ENCODE data around the gene JUP.
A peak's percentile ranks its signal among the peaks of the same experiment; 100 is the strongest.
"Not testable (repeated sequence)": the region's sequence is repeated elsewhere in the genome, so short reads cannot be mapped to it uniquely, and the experiment has no call there.

Gene JUP

GRCh38 chr17:41786227-41787020, at the start of gene JUP:
TSS of gene JUP (minus strand) at chr17:41786711. CDS start at chr17:41771854, 14,857 bp downstream.
- Histone ChIP-seq H3K4me3 (peak within 1 kb of the TSS; percentile 53 to 87 (median 70)), H3K27ac (peak within 1 kb of the TSS; percentile 69 to 99 (median 96))

GRCh38 chr17:41835800-41836549, 49.5 kb upstream of the JUP start, which contains the start of gene NT5C3B:
TSS of gene NT5C3B (minus strand) at chr17:41836232. CDS start at chr17:41836193, 39 bp downstream.
- peak within 1 kb of the TSS in 18 of 21 experiments; percentile 12 to 91 (median 75) for H3K27ac ChIP-seq

GRCh38 chr17:41835214-41835799, 48.8 kb upstream of the JUP start:
- H3K27ac ChIP-seq, result peak overlapping the region in 16 of 21 experiments; percentile 12 to 91 (median 78)
- H3K4me3 ChIP-seq, result peak overlapping the region; percentile 50 to 93 (median 73)

More at GRCh38 chr17:41835800-41836549, 49.5 kb upstream of the JUP start, which contains the start of gene NT5C3B:
- peak within 1 kb of the TSS; percentile 50 to 93 (median 73) for H3K4me3 ChIP-seq

GRCh38 chr17:41829961-41830360, 43.5 kb upstream of the JUP start:
- H3K4me3 ChIP-seq, H3K27ac ChIP-seq: not testable (repeated sequence)

GRCh38 chr17:41825175-41825845, 38.8 kb upstream of the JUP start:
- no peak overlapping the region for H3K4me3 ChIP-seq

GRCh38 chr17:41824086-41824485, 37.6 kb upstream of the JUP start:
- Histone ChIP-seq H3K4me3 (no peak overlapping the region), H3K27ac (no peak overlapping the region)

More at GRCh38 chr17:41825175-41825845, 38.8 kb upstream of the JUP start:
- H3K27ac ChIP-seq, result no peak overlapping the region

GRCh38 chr17:41823580-41823979, 37.1 kb upstream of the JUP start:
- H3K4me3 ChIP-seq, result no peak overlapping the region
- H3K27ac ChIP-seq, result no peak overlapping the region

GRCh38 chr17:41823141-41823524, 36.6 kb upstream of the JUP start:
- H3K27ac ChIP-seq, result no peak overlapping the region
- no peak overlapping the region for H3K4me3 ChIP-seq

- Histone ChIP-seq H3K27ac (no peak overlapping the region), H3K4me3 (no peak overlapping the region)
Measured at GRCh38 chr17:41822216-41823140, 36.0 kb upstream of the JUP start.

GRCh38 chr17:41821776-41822175, 35.3 kb upstream of the JUP start:
- no peak overlapping the region for H3K4me3 ChIP-seq
- H3K27ac ChIP-seq, result no peak overlapping the region

- Histone ChIP-seq H3K4me3 (no peak overlapping the region), H3K27ac (no peak overlapping the region)
Measured at GRCh38 chr17:41818024-41818423, 31.5 kb upstream of the JUP start.

- Histone ChIP-seq H3K27ac (no peak overlapping the region), H3K4me3 (no peak overlapping the region)
Measured at GRCh38 chr17:41816637-41817320, 30.3 kb upstream of the JUP start.

- Histone ChIP-seq H3K4me3 (peak overlapping the region in 2 of 7 experiments; percentile 55 to 84), H3K27ac (peak overlapping the region in 10 of 21 experiments; percentile 21 to 87 (median 77))
Measured at GRCh38 chr17:41814195-41814594, 27.7 kb upstream of the JUP start.

- peak overlapping the region; percentile 38 to 84 (median 55) for H3K4me3 ChIP-seq
- H3K27ac ChIP-seq, result peak overlapping the region in 16 of 21 experiments; percentile 21 to 87 (median 77)
Measured at GRCh38 chr17:41813699-41814124, 27.2 kb upstream of the JUP start.

- Histone ChIP-seq H3K27ac (peak overlapping the region in 19 of 21 experiments; percentile 10 to 87 (median 77)), H3K4me3 (peak overlapping the region; percentile 38 to 84 (median 55))
Measured at GRCh38 chr17:41813152-41813680, 26.7 kb upstream of the JUP start.

GRCh38 chr17:41812381-41813151, 26.1 kb upstream of the JUP start, which contains the start of gene FKBP10:
TSS of gene FKBP10 (plus strand) at chr17:41813004. CDS start at chr17:41813035, 31 bp downstream.
- peak within 1 kb of the TSS; percentile 38 to 84 (median 55) for H3K4me3 ChIP-seq
- H3K27ac ChIP-seq, result peak within 1 kb of the TSS in 20 of 21 experiments; percentile 26 to 87 (median 77)

All from skin epidermis (tissue), 12 donors.